HG03457 (cell line): ENCODE data around the gene SFMBT1.
"Not testable (repeated sequence)": the region's sequence is repeated elsewhere in the genome, so short reads cannot be mapped to it uniquely, and the experiment has no call there.

ENCODE experiments used
- ATAC-seq: cut with Tn5 transposase; IDR thresholded peaks from one replicate; pipeline ENCODE4 v1.9.1; 2021; ENCODE audit warnings: moderate number of reproducible peaks; ENCODE audit not compliant: unreplicated experiment

Gene SFMBT1

GRCh38 chr3:53038679-53039375 is 7.0 kb downstream of the SFMBT1 start:
- no peak for ATAC-seq

- ATAC-seq, result no peak
These were observed 9.9 kb downstream of the SFMBT1 start for GRCh38 chr3:53035825-53036619.

- not testable (repeated sequence) for ATAC-seq
These were observed 10.9 kb downstream of the SFMBT1 start for GRCh38 chr3:53035018-53035417.

- ATAC-seq, result not testable (repeated sequence)
These were observed 11.5 kb downstream of the SFMBT1 start for GRCh38 chr3:53034411-53034810.

GRCh38 chr3:53032609-53033008 is 13.3 kb downstream of the SFMBT1 start:
- ATAC-seq, result no peak

GRCh38 chr3:53030619-53031449 is 15.0 kb downstream of the SFMBT1 start:
- no peak for ATAC-seq

GRCh38 chr3:53028641-53029040 is 17.2 kb downstream of the SFMBT1 start:
- no peak for ATAC-seq

- ATAC-seq, result no peak
These were observed 18.5 kb downstream of the SFMBT1 start for GRCh38 chr3:53027254-53027844.

GRCh38 chr3:53026382-53027162 is 19.3 kb downstream of the SFMBT1 start:
- no peak for ATAC-seq

GRCh38 chr3:53024315-53024714 is 21.6 kb downstream of the SFMBT1 start:
- no peak for ATAC-seq

- ATAC-seq, result no peak
These were observed 22.6 kb downstream of the SFMBT1 start for GRCh38 chr3:53023072-53023823.

GRCh38 chr3:53022647-53023046 is 23.2 kb downstream of the SFMBT1 start:
- no peak for ATAC-seq

- ATAC-seq, result no peak
These were observed 29.6 kb downstream of the SFMBT1 start for GRCh38 chr3:53016236-53016635.

GRCh38 chr3:53011324-53011723 is 34.5 kb downstream of the SFMBT1 start:
- ATAC-seq, result no peak

GRCh38 chr3:53009826-53010539 is 35.9 kb downstream of the SFMBT1 start:
- ATAC-seq, result no peak

GRCh38 chr3:53008932-53009331 is 36.9 kb downstream of the SFMBT1 start:
- ATAC-seq, result no peak

- no peak for ATAC-seq
These were observed 39.9 kb downstream of the SFMBT1 start for GRCh38 chr3:53005854-53006513.

GRCh38 chr3:53005338-53005737 is 40.5 kb downstream of the SFMBT1 start:
- no peak for ATAC-seq
